ENCODE data around the gene TMEM17. TPM values are rescaled to one million over a fixed set of nuclear protein-coding genes. Genes with fewer than 3 reads are reported as not detected.

TMEM17 gene
- polyA plus RNA-seq, 1 experiment, result 2.5 TPM

DNA sequence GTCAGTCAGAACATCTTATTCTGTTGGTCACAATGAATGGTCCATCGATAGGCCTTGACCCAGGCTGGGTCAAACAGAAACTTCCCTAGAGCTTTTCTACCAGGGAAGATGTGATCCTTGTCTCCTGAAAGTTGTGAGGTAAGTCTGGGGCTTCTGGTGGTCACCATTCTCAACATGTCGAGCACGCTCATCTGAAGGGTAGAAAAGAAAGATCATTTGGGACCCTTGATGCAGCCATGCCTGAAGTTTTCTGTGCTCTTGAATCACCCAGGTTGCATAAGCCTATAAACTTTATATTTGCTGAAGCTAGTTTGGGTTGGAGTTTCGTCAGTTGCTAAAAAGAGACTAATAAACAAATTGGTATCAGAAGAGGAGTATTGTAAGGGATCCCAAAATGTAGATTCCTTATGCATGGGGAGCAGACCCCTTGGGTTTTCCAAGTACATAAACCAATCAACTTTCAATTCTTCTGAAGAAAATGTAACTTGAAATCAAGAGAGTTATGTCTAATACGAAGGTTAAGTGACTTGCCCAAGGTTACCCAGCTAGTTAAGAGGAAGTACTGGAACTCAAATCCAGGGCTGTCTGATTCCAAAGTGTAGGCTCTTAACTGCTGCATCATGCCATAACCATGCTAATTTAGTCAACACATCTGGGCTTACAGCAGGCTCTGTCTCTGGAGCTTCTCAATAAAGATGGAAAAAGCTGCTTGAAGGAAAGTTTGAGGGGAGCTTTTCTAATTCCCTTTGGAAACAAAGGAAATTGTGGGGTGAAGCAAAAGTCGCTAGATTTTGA, 23.2 kb downstream of the TMEM17 start:
- ChIA-PET CTCF (interaction anchor here (0.7 kb wide), 1 partner anchor 293 kb away, joined by 3 read pairs; no protein-coding TSS in a partner anchor), POLR2A (no interaction called here)
- Histone ChIP-seq H3K4me3 (ENCODE audit: low read depth, low read length) (no peak overlapping the region), H3K9me3 (ENCODE audit: control insufficient read depth, insufficient read depth, low read length) (no peaks in the 10 kb centered on the region), H3K27ac (ENCODE audit: low read depth, low read length) (no peak overlapping the region), H3K27me3 (ENCODE audit: control insufficient read depth, insufficient read depth, low read length) (no peaks in the 10 kb centered on the region)
- no peak for DNase-seq (ENCODE audit: low read depth, low spot score)
- TF ChIP-seq, protein P1, sequence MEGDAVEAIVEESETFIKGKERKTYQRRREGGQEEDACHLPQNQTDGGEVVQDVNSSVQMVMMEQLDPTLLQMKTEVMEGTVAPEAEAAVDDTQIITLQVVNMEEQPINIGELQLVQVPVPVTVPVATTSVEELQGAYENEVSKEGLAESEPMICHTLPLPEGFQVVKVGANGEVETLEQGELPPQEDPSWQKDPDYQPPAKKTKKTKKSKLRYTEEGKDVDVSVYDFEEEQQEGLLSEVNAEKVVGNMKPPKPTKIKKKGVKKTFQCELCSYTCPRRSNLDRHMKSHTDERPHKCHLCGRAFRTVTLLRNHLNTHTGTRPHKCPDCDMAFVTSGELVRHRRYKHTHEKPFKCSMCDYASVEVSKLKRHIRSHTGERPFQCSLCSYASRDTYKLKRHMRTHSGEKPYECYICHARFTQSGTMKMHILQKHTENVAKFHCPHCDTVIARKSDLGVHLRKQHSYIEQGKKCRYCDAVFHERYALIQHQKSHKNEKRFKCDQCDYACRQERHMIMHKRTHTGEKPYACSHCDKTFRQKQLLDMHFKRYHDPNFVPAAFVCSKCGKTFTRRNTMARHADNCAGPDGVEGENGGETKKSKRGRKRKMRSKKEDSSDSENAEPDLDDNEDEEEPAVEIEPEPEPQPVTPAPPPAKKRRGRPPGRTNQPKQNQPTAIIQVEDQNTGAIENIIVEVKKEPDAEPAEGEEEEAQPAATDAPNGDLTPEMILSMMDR (IDR thresholded peaks at IDR 0.05; ENCODE audit: low read depth, low read length), result no peak

DNA sequence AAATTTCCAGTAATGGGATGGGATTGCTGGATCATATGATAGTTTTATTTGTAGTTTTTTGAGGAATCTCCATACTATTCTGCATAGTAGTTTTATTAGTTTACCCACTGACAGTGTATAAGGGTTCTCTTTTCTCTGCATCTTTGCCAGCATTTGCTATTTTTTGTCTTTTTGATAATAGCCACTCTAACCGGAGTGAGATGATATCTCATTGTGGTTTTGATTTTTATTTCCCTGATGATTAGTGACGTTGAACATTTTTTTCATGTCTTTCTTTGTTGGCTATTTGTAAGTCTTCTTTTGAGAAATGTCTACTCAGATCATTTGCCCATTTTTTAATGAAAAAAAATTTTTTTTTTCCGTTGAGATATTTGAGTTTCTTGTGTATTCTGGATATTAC, 26.1 kb downstream of the TMEM17 start:
- ChIA-PET CTCF (interaction anchor here (2.0 kb wide), 1 partner anchor 23 kb away, joined by 6 read pairs; no protein-coding TSS in a partner anchor), POLR2A (no interaction called here)
- no peak overlapping the region for H3K4me3 ChIP-seq (ENCODE audit: low read depth, low read length)
- H3K9me3 ChIP-seq (ENCODE audit: control insufficient read depth, insufficient read depth, low read length), result no peaks in the 10 kb centered on the region
- H3K27ac ChIP-seq (ENCODE audit: low read depth, low read length), result no peak overlapping the region
- TF ChIP-seq, protein P1 (IDR thresholded peaks at IDR 0.05; ENCODE audit: low read depth, low read length), result no peak
- DNase-seq (ENCODE audit: low read depth, low spot score), result no peak
- H3K27me3 ChIP-seq (ENCODE audit: control insufficient read depth, insufficient read depth, low read length), result no peaks in the 10 kb centered on the region

DNA sequence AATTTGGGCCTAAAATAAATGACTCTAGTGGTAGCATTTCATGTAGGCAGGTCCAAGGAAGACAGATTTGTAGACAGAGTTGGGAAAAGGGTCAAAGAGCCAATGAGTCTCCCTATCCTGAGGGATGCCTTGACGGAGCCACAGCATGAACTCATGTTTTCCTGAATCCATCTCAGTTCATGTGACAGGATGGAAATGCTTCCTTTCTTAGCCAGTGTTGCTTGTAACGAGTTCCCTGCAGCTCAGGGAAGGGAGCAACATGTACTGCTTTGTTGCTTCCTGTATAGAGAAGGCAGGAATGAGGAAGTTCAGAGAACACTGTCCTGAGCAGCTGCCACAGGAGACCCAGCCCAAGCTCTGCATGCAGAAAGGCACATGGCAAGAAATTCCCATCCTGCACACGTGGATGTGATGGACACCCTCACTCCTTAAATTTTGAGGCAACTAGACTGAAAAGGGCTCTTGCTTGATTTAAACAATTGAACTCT, 27.9 kb downstream of the TMEM17 start:
- H3K27ac ChIP-seq (ENCODE audit: low read depth, low read length), result no peak overlapping the region

DNA sequence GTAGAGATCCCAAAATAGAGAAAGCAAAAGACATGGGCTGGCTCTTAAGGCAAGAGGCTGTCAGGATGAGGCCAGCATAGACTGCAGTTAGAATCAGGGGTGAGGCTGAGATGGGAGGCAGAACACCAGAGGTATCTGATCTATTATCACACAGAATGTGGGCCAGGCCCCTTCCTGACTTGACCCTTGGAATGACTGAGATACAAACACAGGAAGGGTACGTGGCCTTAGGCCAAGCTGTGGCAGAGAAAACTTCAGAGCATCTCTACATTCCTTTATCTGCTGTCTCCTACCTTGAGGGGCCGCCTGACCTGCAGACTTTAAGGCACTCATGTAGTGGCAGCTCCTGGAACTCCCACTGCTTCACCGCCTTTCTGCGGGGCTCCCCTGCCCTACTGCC, 28.4 kb downstream of the TMEM17 start:
- Histone ChIP-seq H3K9me3 (ENCODE audit: control insufficient read depth, insufficient read depth, low read length) (no peaks in the 10 kb centered on the region), H3K27ac (ENCODE audit: low read depth, low read length) (no peak overlapping the region), H3K4me3 (ENCODE audit: low read depth, low read length) (no peak overlapping the region), H3K27me3 (ENCODE audit: control insufficient read depth, insufficient read depth, low read length) (peaks cover 3% of the 10 kb centered on the region)
- TF ChIP-seq, protein P1 (IDR thresholded peaks at IDR 0.05; ENCODE audit: low read depth, low read length), result no peak
- ChIA-PET CTCF (interaction anchor here (1.9 to 3.5 kb wide), 2 partner anchors 21 to 298 kb away, joined by 5 to 22 read pairs; no protein-coding TSS in a partner anchor), POLR2A (no interaction called here)
- DNase-seq (ENCODE audit: low read depth, low spot score), result no peak

More for the DNA sequence above, 27.9 kb downstream of the TMEM17 start:
- ChIA-PET CTCF (interaction anchor here (1.9 to 3.5 kb wide), 3 partner anchors 21 to 297 kb away, joined by 5 to 22 read pairs (median 6); no protein-coding TSS in a partner anchor), POLR2A (interaction anchor here (0.7 kb wide), 1 partner anchor 11 kb away, joined by 5 read pairs; no protein-coding TSS in a partner anchor)
- H3K27me3 ChIP-seq (ENCODE audit: control insufficient read depth, insufficient read depth, low read length), result peaks cover under 1% of the 10 kb centered on the region
- no peaks in the 10 kb centered on the region for H3K9me3 ChIP-seq (ENCODE audit: control insufficient read depth, insufficient read depth, low read length)
- H3K4me3 ChIP-seq (ENCODE audit: low read depth, low read length), result no peak overlapping the region
- DNase-seq (ENCODE audit: low read depth, low spot score), result no peak
- TF ChIP-seq, protein P1 (IDR thresholded peaks at IDR 0.05; ENCODE audit: low read depth, low read length), result no peak
